WTC11 (cell line): Measurements from ENCODE around the gene GNRHR. TPM values are rescaled to one million over a fixed set of nuclear protein-coding genes. Genes with fewer than 3 reads are reported as not detected.
A peak's percentile ranks its signal among the peaks of the same experiment; 100 is the strongest.
"Not testable (repeated sequence)": the region's sequence is repeated elsewhere in the genome, so short reads cannot be mapped to it uniquely, and the experiment has no call there.

ENCODE experiments used
- ATAC-seq: fragments of 200-7000 bp; cut with Tn5 transposase; 2 replicates; pipeline ENCODE4 v1.10.0; 2021; ENCODE audit warnings: mild to moderate bottlenecking, moderate library complexity
- CTCF ChIA-PET: fragments of 300-600 bp; sonication (Branson Sonifier 250); formaldehyde crosslinking; loops from one replicate; lab custom pipeline; 2021; ENCODE audit warnings: antibody characterized with exemption; lab: Charles Lee
- POLR2A ChIA-PET: fragments of 350-600 bp; sonication (Branson Sonifier 250); formaldehyde crosslinking; loops from one replicate; lab custom pipeline; 2021; ENCODE audit warnings: antibody characterized with exemption; lab: Charles Lee
- DNase-seq: peaks from one replicate; pipeline ENCODE4 v3.0.0; 2021; ENCODE audit warnings: low spot score
- H3K27ac Mint-ChIP-seq: 2 replicates; pipeline ENCODE4 v1.8.0; 2021; ENCODE audit warnings: mixed read lengths
- H3K27me3 Mint-ChIP-seq: 2 replicates; pipeline ENCODE4 v1.8.0; 2021; ENCODE audit warnings: low read depth, mild to moderate bottlenecking, moderate library complexity, mixed read lengths
- H3K36me3 Mint-ChIP-seq: 2 replicates; pipeline ENCODE4 v1.8.0; 2021; ENCODE audit warnings: mixed read lengths
- H3K4me1 Mint-ChIP-seq: 2 replicates; pipeline ENCODE4 v1.8.0; 2022; ENCODE audit warnings: mixed read lengths
- H3K4me3 Mint-ChIP-seq: 2 replicates; pipeline ENCODE4 v1.8.0; 2021; ENCODE audit warnings: mild to moderate bottlenecking, moderate library complexity, mixed read lengths
- H3K9me3 Mint-ChIP-seq: 2 replicates; pipeline ENCODE4 v1.8.0; 2021; ENCODE audit warnings: mixed read lengths
- ARID4B ChIP-seq: sonication (generic); formaldehyde crosslinking; IDR thresholded peaks from 2 replicates; pipeline ENCODE4 v1.8.0; 2023; ENCODE audit warnings: missing genetic modification reagents, mild to moderate bottlenecking, borderline replicate concordance
- ATF1 ChIP-seq: sonication (generic); formaldehyde crosslinking; IDR thresholded peaks from 2 replicates; pipeline ENCODE4 v1.8.1; 2023; ENCODE audit warnings: mild to moderate bottlenecking, moderate library complexity, missing genetic modification reagents
- ATF2 ChIP-seq: sonication (generic); formaldehyde crosslinking; IDR thresholded peaks from 2 replicates; pipeline ENCODE4 v1.8.1; 2022; ENCODE audit warnings: low read depth, missing genetic modification reagents, borderline replicate concordance
- CREB1 ChIP-seq: sonication (generic); formaldehyde crosslinking; IDR thresholded peaks from 2 replicates; pipeline ENCODE4 v1.8.0; 2023; ENCODE audit warnings: mild to moderate bottlenecking, missing genetic modification reagents
- E2F4 ChIP-seq: sonication (generic); formaldehyde crosslinking; IDR thresholded peaks from 2 replicates; pipeline ENCODE4 v1.8.1; 2022; ENCODE audit warnings: low read depth, mild to moderate bottlenecking, moderate library complexity, missing genetic modification reagents, borderline replicate concordance
- NR1H2 ChIP-seq: sonication (generic); formaldehyde crosslinking; IDR thresholded peaks from 2 replicates; pipeline ENCODE4 v1.9.0; 2021; ENCODE audit warnings: mild to moderate bottlenecking, moderate library complexity, missing genetic modification reagents
- PRDM15 ChIP-seq: sonication (generic); formaldehyde crosslinking; IDR thresholded peaks from 2 replicates; pipeline ENCODE4 v1.8.0; 2022; ENCODE audit warnings: missing genetic modification reagents
- PRRX2 ChIP-seq: fragments of 250-450 bp; sonication (Bioruptor Pico); IDR thresholded peaks from 2 replicates; pipeline ENCODE4 v1.8.0; 2021; ENCODE audit warnings: mild to moderate bottlenecking
- TEAD4 ChIP-seq: sonication (generic); formaldehyde crosslinking; IDR thresholded peaks from 2 replicates; pipeline ENCODE4 v1.8.0; 2022; ENCODE audit warnings: mild to moderate bottlenecking, missing genetic modification reagents
- total RNA-seq: library from RNA; stranded (reverse); gene quantifications from 3 replicates; pipeline ENCODE4 v1.2.3, GENCODE V29; 2021

The GNRHR gene
- total RNA-seq, 1 experiment from 2014 or later = not detected

- H3K9me3 Mint-ChIP-seq = peaks cover 3% of the 10 kb centered on the region; the same call in 1 of the 2 replicates
- TF ChIP-seq CREB1 = no peak
- TF ChIP-seq PRDM15 (CRISPR knock-in tag) = no peak
- no peak for TF ChIP-seq NR1H2 (CRISPR knock-in tag)
- no peak for TF ChIP-seq ARID4B (CRISPR knock-in tag)
- TF ChIP-seq ATF2 = no peak
- TF ChIP-seq E2F4 (CRISPR knock-in tag) = no peak
- TF ChIP-seq PRRX2 = no peak
- no peak for TF ChIP-seq ATF1 (CRISPR knock-in tag)
- no peaks in the 10 kb centered on the region for H3K27me3 Mint-ChIP-seq
- peak; percentile 9; the same call in 1 of the 2 replicates for ATAC-seq
- CTCF ChIA-PET = interaction anchor here (0.7 to 5.0 kb wide), 4 partner anchors 11 to 206 kb away, joined by 3 to 27 read pairs (median 15); partner anchors contain the start of gene UBA6
- H3K36me3 Mint-ChIP-seq = peaks cover 22% of the 10 kb centered on the region
- H3K4me3 Mint-ChIP-seq = no peak overlapping the region
- peaks cover 43% of the 10 kb centered on the region for H3K4me1 Mint-ChIP-seq
- peak overlapping the region; percentile 84 for H3K27ac Mint-ChIP-seq
- POLR2A ChIA-PET = interaction anchor here (0.5 to 1.4 kb wide), 2 partner anchors 11 to 45 kb away, joined by 3 to 4 read pairs; partner anchors contain the start of gene UBA6
- no peak for DNase-seq
Measured at GRCh38 chr4:67712000-67712625, 42.1 kb downstream of the GNRHR start.

- peaks cover 20% of the 10 kb centered on the region for H3K9me3 Mint-ChIP-seq
- H3K27me3 Mint-ChIP-seq, ATAC-seq, H3K4me3 Mint-ChIP-seq, H3K27ac Mint-ChIP-seq, DNase-seq, POLR2A ChIA-PET, CTCF ChIA-PET: not testable (repeated sequence)
- H3K36me3 Mint-ChIP-seq = peaks cover 22% of the 10 kb centered on the region
- peaks cover 26% of the 10 kb centered on the region for H3K4me1 Mint-ChIP-seq
Measured at GRCh38 chr4:67706682-67707081, 47.5 kb downstream of the GNRHR start.

- TF ChIP-seq TEAD4 (CRISPR knock-in tag) = no peak
- no peak overlapping the region for H3K27ac Mint-ChIP-seq
- ATAC-seq (no peak), DNase-seq (no peak)
- CTCF ChIA-PET = no interaction called here
- no peak overlapping the region for H3K4me3 Mint-ChIP-seq
- H3K4me1 Mint-ChIP-seq = peaks cover 16% of the 10 kb centered on the region
- POLR2A ChIA-PET = no interaction called here
- H3K36me3 Mint-ChIP-seq = peaks cover 22% of the 10 kb centered on the region
- no peaks in the 10 kb centered on the region for H3K27me3 Mint-ChIP-seq
- H3K9me3 Mint-ChIP-seq = peaks cover 20% of the 10 kb centered on the region
Measured at GRCh38 chr4:67704843-67705242, 49.3 kb downstream of the GNRHR start.
